Smooth muscle cell (in vitro differentiated cells): Measurements from ENCODE around the gene DCANP1. TPM values are rescaled to one million over a fixed set of nuclear protein-coding genes. Genes with fewer than 3 reads are reported as not detected.

ENCODE experiments used
- DNase-seq: peaks from one replicate; lab custom pipeline; 2025; ENCODE audit not compliant: unreplicated experiment; lab: John Stamatoyannopoulos, UW
- H2AFZ ChIP-seq: fragments of 200-600 bp; sonication (generic); 2 replicates; pipeline ENCODE4 v1.6.0; 2016; ENCODE audit warnings: antibody characterized with exemption, low read depth, mild to moderate bottlenecking
- H3F3A ChIP-seq: fragments of 200-600 bp; sonication (generic); 2 replicates; pipeline ENCODE4 v1.6.0; 2017; ENCODE audit warnings: antibody characterized with exemption, low read depth
- H3K27ac ChIP-seq: fragments of 200-600 bp; sonication (generic); 2 replicates; pipeline ENCODE4 v1.5.1; 2016; ENCODE audit warnings: low read depth, mild to moderate bottlenecking
- H3K27me3 ChIP-seq: fragments of 200-600 bp; sonication (generic); 2 replicates; pipeline ENCODE4 v1.6.1; 2016; ENCODE audit warnings: low read depth, mild to moderate bottlenecking
- H3K36me3 ChIP-seq: fragments of 200-600 bp; sonication (generic); 2 replicates; pipeline ENCODE4 v1.5.1; 2016; ENCODE audit warnings: low read depth
- H3K4me1 ChIP-seq: fragments of 200-600 bp; sonication (generic); 2 replicates; pipeline ENCODE4 v1.5.1; 2016; ENCODE audit warnings: low read depth
- H3K4me2 ChIP-seq: fragments of 200-600 bp; sonication (generic); 2 replicates; pipeline ENCODE4 v1.6.0; 2016; ENCODE audit warnings: mild to moderate bottlenecking
- H3K4me3 ChIP-seq: fragments of 200-600 bp; sonication (generic); 2 replicates; pipeline ENCODE4 v1.5.1; 2016; ENCODE audit warnings: mild to moderate bottlenecking
- H3K79me2 ChIP-seq: fragments of 200-600 bp; sonication (generic); 2 replicates; pipeline ENCODE4 v1.6.0; 2016; ENCODE audit warnings: low read depth, mild to moderate bottlenecking
- H3K9ac ChIP-seq: fragments of 200-600 bp; sonication (generic); 2 replicates; pipeline ENCODE4 v1.6.0; 2016; ENCODE audit warnings: low read depth
- H3K9me3 ChIP-seq: fragments of 200-600 bp; sonication (generic); replicated peaks from 2 replicates; pipeline ENCODE4 v1.5.1; 2016; ENCODE audit warnings: low read depth
- H4K20me1 ChIP-seq: fragments of 200-600 bp; sonication (generic); 2 replicates; pipeline ENCODE4 v1.6.0; 2016; ENCODE audit warnings: low read depth
- CTCF ChIP-seq: fragments of 200-600 bp; sonication (generic); IDR thresholded peaks from 2 replicates; pipeline ENCODE4 v1.5.1; 2017; ENCODE audit warnings: borderline replicate concordance, mild to moderate bottlenecking, antibody characterized with exemption; ENCODE audit not compliant: insufficient read depth, poor library complexity, severe bottlenecking
- WGBS: methylation state at CpG from one replicate; pipeline ENCODE4 v1.1.7; 2016; ENCODE audit warnings: low lambda C conversion rate; 5-methylcytosine and 5-hydroxymethylcytosine counted together
- polyA plus RNA-seq: library from polyadenylated mRNA; unstranded; fragments of >200 nt; fragmentation: Nextera tagmentation; extraction: Ambion mirVana; gene quantifications from 2 replicates; pipeline ENCODE4 v1.2.1, GENCODE V29; 2016
- total RNA-seq: library from RNA; depleted of rRNA; stranded (reverse); fragments of >200 nt; gene quantifications from 2 replicates; pipeline ENCODE4 v1.2.3, GENCODE V29; 2014

The DCANP1 gene
- total and polyA plus RNA-seq, 2 experiments from 2014 or later: not detected

- no peak overlapping the region for H3K4me2 ChIP-seq
- H3K4me1 ChIP-seq: peaks cover 18% of the 10 kb centered on the region
- WGBS: 53% methylated on average over 11 of the region's 11 CpGs
- peak overlapping the region; percentile 95 for H3K27ac ChIP-seq
- H3K27me3 ChIP-seq: no peaks in the 10 kb centered on the region
- H3K9me3 ChIP-seq: no peaks in the 10 kb centered on the region
- H3K79me2 ChIP-seq: no peaks in the 10 kb centered on the region
- no peak for TF ChIP-seq CTCF
- peaks cover 15% of the 10 kb centered on the region for H3F3A ChIP-seq
- H4K20me1 ChIP-seq: no peaks in the 10 kb centered on the region
- no peak overlapping the region for H2AFZ ChIP-seq
- H3K36me3 ChIP-seq: no peaks in the 10 kb centered on the region
- no peak overlapping the region for H3K4me3 ChIP-seq
- DNase-seq: no peak
- no peak overlapping the region for H3K9ac ChIP-seq
Measured at GRCh38 chr5:135441350-135441831, 5.8 kb downstream of the DCANP1 start.

GRCh38 chr5:135440916-135441315 lies 6.2 kb downstream of the DCANP1 start:
- no peaks in the 10 kb centered on the region for H3K9me3 ChIP-seq
- H3K4me2 ChIP-seq: no peak overlapping the region
- no peak for TF ChIP-seq CTCF
- no peaks in the 10 kb centered on the region for H3K27me3 ChIP-seq
- whole genome bisulfite sequencing: 79% methylated on average over 6 of the region's 6 CpGs
- peaks cover 18% of the 10 kb centered on the region for H3K4me1 ChIP-seq
- H3K9ac ChIP-seq: no peak overlapping the region
- H3K36me3 ChIP-seq: no peaks in the 10 kb centered on the region
- H3K27ac ChIP-seq: peak overlapping the region; percentile 95
- H2AFZ ChIP-seq: no peak overlapping the region
- no peak overlapping the region for H3K4me3 ChIP-seq
- H3F3A ChIP-seq: peaks cover 20% of the 10 kb centered on the region
- H3K79me2 ChIP-seq: no peaks in the 10 kb centered on the region
- no peaks in the 10 kb centered on the region for H4K20me1 ChIP-seq
- no peak for DNase-seq

- no peaks in the 10 kb centered on the region for H3K36me3 ChIP-seq
- 84% methylated on average over 11 of the region's 11 CpGs for WGBS
- TF ChIP-seq CTCF: no peak
- H3K4me2 ChIP-seq: no peak overlapping the region
- H3K9ac ChIP-seq: no peak overlapping the region
- no peaks in the 10 kb centered on the region for H3K9me3 ChIP-seq
- no peaks in the 10 kb centered on the region for H3K27me3 ChIP-seq
- H4K20me1 ChIP-seq: no peaks in the 10 kb centered on the region
- peaks cover 23% of the 10 kb centered on the region for H3K4me1 ChIP-seq
- H3K27ac ChIP-seq: peak overlapping the region; percentile 95
- no peak overlapping the region for H3K4me3 ChIP-seq
- H2AFZ ChIP-seq: no peak overlapping the region
- DNase-seq: no peak
- H3K79me2 ChIP-seq: no peaks in the 10 kb centered on the region
- H3F3A ChIP-seq: peaks cover 28% of the 10 kb centered on the region
Measured at GRCh38 chr5:135439231-135440205, 7.6 kb downstream of the DCANP1 start.
